ENCODE data around the gene BCL7A. TPM values are rescaled to one million over a fixed set of nuclear protein-coding genes. Genes with fewer than 3 reads are reported as not detected.
"Not testable (repeated sequence)": the region's sequence is repeated elsewhere in the genome, so short reads cannot be mapped to it uniquely, and the experiment has no call there.

Gene BCL7A
- total RNA-seq, 1 donor from 2014 or later: 34.6 TPM

GRCh38 chr12:122031342-122032216, 9.9 kb downstream of the BCL7A start:
- peak in 1 of 2 experiments; percentile 66 for DNase-seq (ENCODE audit: low spot score in 2 of 2, unreplicated experiment in 2 of 2)
- Mint-ChIP-seq H3K4me1 (no peaks in the 10 kb centered on the region), H3K4me3 (no peak overlapping the region), H3K36me3 (peaks cover 12% of the 10 kb centered on the region), H3K9me3 (no peaks in the 10 kb centered on the region), H3K27me3 (ENCODE audit: low read depth) (no peaks in the 10 kb centered on the region), H3K27ac (no peak overlapping the region)
- TF ChIP-seq, protein P1, sequence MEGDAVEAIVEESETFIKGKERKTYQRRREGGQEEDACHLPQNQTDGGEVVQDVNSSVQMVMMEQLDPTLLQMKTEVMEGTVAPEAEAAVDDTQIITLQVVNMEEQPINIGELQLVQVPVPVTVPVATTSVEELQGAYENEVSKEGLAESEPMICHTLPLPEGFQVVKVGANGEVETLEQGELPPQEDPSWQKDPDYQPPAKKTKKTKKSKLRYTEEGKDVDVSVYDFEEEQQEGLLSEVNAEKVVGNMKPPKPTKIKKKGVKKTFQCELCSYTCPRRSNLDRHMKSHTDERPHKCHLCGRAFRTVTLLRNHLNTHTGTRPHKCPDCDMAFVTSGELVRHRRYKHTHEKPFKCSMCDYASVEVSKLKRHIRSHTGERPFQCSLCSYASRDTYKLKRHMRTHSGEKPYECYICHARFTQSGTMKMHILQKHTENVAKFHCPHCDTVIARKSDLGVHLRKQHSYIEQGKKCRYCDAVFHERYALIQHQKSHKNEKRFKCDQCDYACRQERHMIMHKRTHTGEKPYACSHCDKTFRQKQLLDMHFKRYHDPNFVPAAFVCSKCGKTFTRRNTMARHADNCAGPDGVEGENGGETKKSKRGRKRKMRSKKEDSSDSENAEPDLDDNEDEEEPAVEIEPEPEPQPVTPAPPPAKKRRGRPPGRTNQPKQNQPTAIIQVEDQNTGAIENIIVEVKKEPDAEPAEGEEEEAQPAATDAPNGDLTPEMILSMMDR (IDR thresholded peaks at IDR 0.05; ENCODE audit: unreplicated experiment): peak; percentile 80

GRCh38 chr12:122032580-122032979, 10.9 kb downstream of the BCL7A start:
- no peaks in the 10 kb centered on the region for H3K4me1 Mint-ChIP-seq
- H3K27me3 Mint-ChIP-seq (ENCODE audit: low read depth): no peaks in the 10 kb centered on the region
- TF ChIP-seq, protein P1 (IDR thresholded peaks at IDR 0.05; ENCODE audit: unreplicated experiment): no peak
- H3K9me3 Mint-ChIP-seq: no peaks in the 10 kb centered on the region
- no peak for DNase-seq (ENCODE audit: low spot score in 2 of 2, unreplicated experiment in 2 of 2)
- no peak overlapping the region for H3K27ac Mint-ChIP-seq
- peaks cover 16% of the 10 kb centered on the region for H3K36me3 Mint-ChIP-seq
- no peak overlapping the region for H3K4me3 Mint-ChIP-seq

GRCh38 chr12:122035292-122035691, 13.6 kb downstream of the BCL7A start:
- no peaks in the 10 kb centered on the region for H3K4me1 Mint-ChIP-seq
- H3K36me3 Mint-ChIP-seq: peaks cover 16% of the 10 kb centered on the region
- H3K4me3 Mint-ChIP-seq: no peak overlapping the region
- no peak for DNase-seq (ENCODE audit: low spot score in 2 of 2, unreplicated experiment in 2 of 2)
- TF ChIP-seq, protein P1 (IDR thresholded peaks at IDR 0.05; ENCODE audit: unreplicated experiment): no peak
- H3K27me3 Mint-ChIP-seq (ENCODE audit: low read depth): no peaks in the 10 kb centered on the region
- no peaks in the 10 kb centered on the region for H3K9me3 Mint-ChIP-seq
- H3K27ac Mint-ChIP-seq: peak overlapping the region; percentile 6

- Mint-ChIP-seq H3K4me1 (no peaks in the 10 kb centered on the region), H3K27ac (no peak overlapping the region)
These were observed 14.5 kb downstream of the BCL7A start for GRCh38 chr12:122036153-122036552.

GRCh38 chr12:122040579-122041386, 19.1 kb downstream of the BCL7A start:
- Mint-ChIP-seq H3K27ac (no peak overlapping the region), H3K36me3 (peaks cover 30% of the 10 kb centered on the region), H3K9me3 (no peaks in the 10 kb centered on the region), H3K27me3 (ENCODE audit: low read depth) (no peaks in the 10 kb centered on the region), H3K4me3 (no peak overlapping the region), H3K4me1 (no peaks in the 10 kb centered on the region)
- no peak for DNase-seq (ENCODE audit: low spot score in 2 of 2, unreplicated experiment in 2 of 2)
- TF ChIP-seq, protein P1 (IDR thresholded peaks at IDR 0.05; ENCODE audit: unreplicated experiment): no peak

More at GRCh38 chr12:122036153-122036552, 14.5 kb downstream of the BCL7A start:
- DNase-seq (ENCODE audit: low spot score in 2 of 2, unreplicated experiment in 2 of 2): no peak
- Mint-ChIP-seq H3K27me3 (ENCODE audit: low read depth) (no peaks in the 10 kb centered on the region), H3K9me3 (no peaks in the 10 kb centered on the region), H3K36me3 (peaks cover 23% of the 10 kb centered on the region), H3K4me3 (no peak overlapping the region)
- TF ChIP-seq, protein P1 (IDR thresholded peaks at IDR 0.05; ENCODE audit: unreplicated experiment): no peak

GRCh38 chr12:122041458-122041857, 19.8 kb downstream of the BCL7A start:
- not testable (repeated sequence) for H3K4me1 Mint-ChIP-seq; DNase-seq (ENCODE audit: low spot score in 2 of 2, unreplicated experiment in 2 of 2); H3K27me3 Mint-ChIP-seq (ENCODE audit: low read depth); H3K9me3 Mint-ChIP-seq; H3K4me3 Mint-ChIP-seq; H3K27ac Mint-ChIP-seq
- peaks cover 30% of the 10 kb centered on the region for H3K36me3 Mint-ChIP-seq

Measured in mesothelial cell of epicardium (in vitro differentiated cells).